ENCODE data around the gene PICALM. TPM values are rescaled to one million over a fixed set of nuclear protein-coding genes. Genes with fewer than 3 reads are reported as not detected.

Gene PICALM
- total and polyA plus RNA-seq, 4 donors: 19.3 to 317 (median 108) TPM

- Histone ChIP-seq H3K36me3 (ENCODE audit: control insufficient read depth in 4 of 4, insufficient read depth in 3 of 4, low read depth in 1 of 4, low read length in 3 of 4) (peaks cover 0 to 1% (median 0%) of the 10 kb centered on the region in 4 donors), H3K9me3 (ENCODE audit: control insufficient read depth in 4 of 4, low read length in 3 of 4) (no peaks in the 10 kb centered on the region), H3K4me1 (ENCODE audit: control insufficient read depth in 4 of 4, insufficient read depth in 4 of 4, low read length in 3 of 4) (peaks cover 10 to 36% (median 27%) of the 10 kb centered on the region in 4 donors), H3K9ac (ENCODE audit: low read depth in 1 of 2, low read length in 2 of 2) (no peak overlapping the region), H3K27ac (ENCODE audit: low read depth in 1 of 2, low read length in 2 of 2) (no peak overlapping the region), H3K4me3 (ENCODE audit: low read depth in 1 of 3, low read length in 3 of 3) (no peak overlapping the region), H3K27me3 (ENCODE audit: control insufficient read depth in 4 of 4, insufficient read depth in 4 of 4, low read length in 3 of 4) (no peaks in the 10 kb centered on the region)
- no peak for DNase-seq (ENCODE audit: low spot score)
- no peak for TF ChIP-seq GABPA (IDR thresholded peaks at IDR 0.05 in 1 of 2, conservative IDR thresholded peaks at IDR 0.05 in 1 of 2)
- TF ChIP-seq RXRA (IDR thresholded peaks at IDR 0.05): no peak
- no peak for TF ChIP-seq TAF1 (conservative IDR thresholded peaks at IDR 0.05)
- no peak for TF ChIP-seq FOXA1 (IDR thresholded peaks at IDR 0.05)
- no peak for TF ChIP-seq MAX (IDR thresholded peaks at IDR 0.05)
- TF ChIP-seq ZBTB33 (IDR thresholded peaks at IDR 0.05): no peak
Observed at GRCh38 chr11:86060544-86060943, 8.3 kb downstream of the PICALM start.

GRCh38 chr11:86058360-86058759 lies 10.5 kb downstream of the PICALM start:
- no peaks in the 10 kb centered on the region for H3K27me3 ChIP-seq (ENCODE audit: control insufficient read depth in 4 of 4, insufficient read depth in 4 of 4, low read length in 3 of 4)
- no peak overlapping the region for H3K27ac ChIP-seq (ENCODE audit: low read depth in 1 of 2, low read length in 2 of 2)
- no peak for DNase-seq (ENCODE audit: low spot score)
- H3K9ac ChIP-seq (ENCODE audit: low read depth in 1 of 2, low read length in 2 of 2): no peak overlapping the region
- peaks cover 4 to 28% (median 22%) of the 10 kb centered on the region in 4 donors for H3K4me1 ChIP-seq (ENCODE audit: control insufficient read depth in 4 of 4, insufficient read depth in 4 of 4, low read length in 3 of 4)
- no peak for TF ChIP-seq GABPA (IDR thresholded peaks at IDR 0.05 in 1 of 2, conservative IDR thresholded peaks at IDR 0.05 in 1 of 2)
- TF ChIP-seq REST (IDR thresholded peaks at IDR 0.05): no peak
- TF ChIP-seq FOXA1 (IDR thresholded peaks at IDR 0.05): no peak
- TF ChIP-seq HNF4A (conservative IDR thresholded peaks at IDR 0.05): no peak
- TF ChIP-seq HNF4G (IDR thresholded peaks at IDR 0.05): no peak
- no peak for TF ChIP-seq FOXA2 (IDR thresholded peaks at IDR 0.05)
- no peak for TF ChIP-seq EGR1 (IDR thresholded peaks at IDR 0.05; ENCODE audit: low read depth in 2 of 2)
- TF ChIP-seq CTCF (IDR thresholded peaks at IDR 0.05; ENCODE audit: low read depth, low read length, missing input control): no peak
- TF ChIP-seq MAX (IDR thresholded peaks at IDR 0.05): no peak
- TF ChIP-seq RAD21 (IDR thresholded peaks at IDR 0.05): no peak
- TF ChIP-seq NR2F2 (IDR thresholded peaks at IDR 0.05): no peak
- no peak for TF ChIP-seq JUND (IDR thresholded peaks at IDR 0.05)
- no peak for TF ChIP-seq YY1 (IDR thresholded peaks at IDR 0.05)
- H3K4me3 ChIP-seq (ENCODE audit: low read depth in 1 of 3, low read length in 3 of 3): no peak overlapping the region
- no peaks in the 10 kb centered on the region for H3K9me3 ChIP-seq (ENCODE audit: control insufficient read depth in 4 of 4, low read length in 3 of 4)
- H3K36me3 ChIP-seq (ENCODE audit: control insufficient read depth in 4 of 4, insufficient read depth in 3 of 4, low read depth in 1 of 4, low read length in 3 of 4): peaks cover 0 to 1% (median 0%) of the 10 kb centered on the region in 4 donors

All from liver (tissue), 9 donors.